CD4-positive, alpha-beta T cell (primary cell): ENCODE data around the gene PPP1R27. TPM values are rescaled to one million over a fixed set of nuclear protein-coding genes. Genes with fewer than 3 reads are reported as not detected.

ENCODE experiments used
- ATAC-seq: fragments of 200-7000 bp; cut with Tn5 transposase; one replicate; pipeline ENCODE4 v1.10.0; 2022; ENCODE audit warnings: mild to moderate bottlenecking; ENCODE audit not compliant: poor library complexity
- CTCF ChIA-PET: fragments of 350-600 bp; sonication (Branson Sonifier 250); formaldehyde crosslinking; loops from one replicate; lab custom pipeline; 2021; ENCODE audit warnings: antibody characterized with exemption, inconsistent platforms; lab: Charles Lee
- POLR2A ChIA-PET: fragments of 350-600 bp; sonication (Branson Sonifier 250); formaldehyde crosslinking; loops from one replicate; lab custom pipeline; 2021; ENCODE audit warnings: antibody characterized with exemption, inconsistent platforms; lab: Charles Lee
- DNase-seq, 14 experiments: peaks; one replicate each; pipeline ENCODE4 v3.0.0-alpha.2; 2013 to 2020; ENCODE audit warnings: mixed read lengths in 2 of 14
- H3K27ac ChIP-seq, 2 donors: one replicate each; pipeline versions ENCODE4 v1.5.1 to v1.7.0; 2013; ENCODE audit warnings: low read length in 2 of 2, low read depth in 1 of 2, mild to moderate bottlenecking in 1 of 2
- H3K27me3 ChIP-seq, 2 experiments: 1 replicate in 1 of 2; 2 replicates in 1 of 2; pipeline versions ENCODE4 v1.6.1 to v1.7.0; 2013; ENCODE audit warnings: low read length in 2 of 2, control low read depth in 1 of 2, mild to moderate bottlenecking in 1 of 2, moderate library complexity in 1 of 2; ENCODE audit not compliant: insufficient read depth in 2 of 2, control insufficient read depth in 1 of 2
- H3K36me3 ChIP-seq: one replicate; pipeline ENCODE4 v1.6.1; 2013; ENCODE audit warnings: low read length, control low read depth; ENCODE audit not compliant: insufficient read depth
- H3K4me1 ChIP-seq: one replicate; pipeline ENCODE4 v1.6.1; 2013; ENCODE audit warnings: low read length, control low read depth; ENCODE audit not compliant: insufficient read depth
- H3K4me3 ChIP-seq: one replicate; pipeline ENCODE4 v1.5.1; 2013; ENCODE audit warnings: mild to moderate bottlenecking, low read length, moderate library complexity
- H3K9me3 ChIP-seq, 2 experiments: 1 replicate in 1 of 2; 2 replicates in 1 of 2; pipeline versions ENCODE4 v1.6.1 to v1.7.0; 2013; ENCODE audit warnings: low read length in 2 of 2, mild to moderate bottlenecking in 2 of 2, control low read depth in 1 of 2, moderate library complexity in 1 of 2; ENCODE audit not compliant: control insufficient read depth in 1 of 2, insufficient read depth in 1 of 2
- H3K27ac Mint-ChIP-seq: one replicate; pipeline ENCODE4 v1.8.0; 2020; ENCODE audit warnings: mixed read lengths
- H3K27me3 Mint-ChIP-seq: one replicate; pipeline ENCODE4 v1.8.0; 2021; ENCODE audit warnings: mixed read lengths
- H3K36me3 Mint-ChIP-seq: one replicate; pipeline ENCODE4 v1.8.0; 2021; ENCODE audit warnings: low read depth, mixed read lengths
- H3K4me1 Mint-ChIP-seq: one replicate; pipeline ENCODE4 v1.8.0; 2021; ENCODE audit warnings: low read depth, mixed read lengths
- H3K4me3 Mint-ChIP-seq: one replicate; pipeline ENCODE4 v1.8.0; 2020; ENCODE audit warnings: mild to moderate bottlenecking, mixed read lengths
- H3K9me3 Mint-ChIP-seq: one replicate; pipeline ENCODE4 v1.8.0; 2020; ENCODE audit warnings: mixed read lengths
- CTCF ChIP-seq: fragments of 200-600 bp; IDR thresholded peaks from one replicate; pipeline ENCODE4 v1.8.0; 2022; ENCODE audit warnings: antibody characterized with exemption, mild to moderate bottlenecking
- intact Hi-C, 2 experiments: fragments of 100-400 bp; cut with DNase I in 1 of 2; cut with micrococcal nuclease in 1 of 2; formaldehyde crosslinking; loops; one replicate each; pipeline versions ENCODE4 v1.15.1 to v1.9.0; 2023 to 2025; cut with DNase I, micrococcal nuclease
- total RNA-seq, 174 experiments: library from RNA in 2 of 174; stranded (reverse) in 2 of 174; gene quantifications; one replicate each; pipeline ENCODE4 v1.2.3 and lab custom pipeline; 2021 to 2026

PPP1R27 gene
- total RNA-seq, 2 experiments from 2014 or later = not detected

- no peaks in the 10 kb centered on the region for H3K27me3 Mint-ChIP-seq
- peak overlapping the region; percentile 78 for H3K4me3 ChIP-seq
- peaks cover 33% of the 10 kb centered on the region for H3K36me3 Mint-ChIP-seq
- H3K4me1 ChIP-seq = peaks cover 54% of the 10 kb centered on the region
- peaks cover 54% of the 10 kb centered on the region for H3K36me3 ChIP-seq
- ChIA-PET CTCF (no interaction called here), POLR2A (interaction anchor here (1.0 to 1.6 kb wide), 3 partner anchors 11 to 156 kb away, joined by 3 to 7 read pairs (median 3); partner anchors contain the start of genes MCRIP1 and MRPL12)
- ATAC-seq (no peak), DNase-seq (peak in 1 of 14 experiments; percentile 38)
- intact Hi-C loops = loop anchor here in 1 of 2 experiments (5.0 kb wide), 1 partner anchor 177 kb away; the partner anchor contains the start of genes ARL16 and HGS
- peak overlapping the region; percentile 87 for H3K4me3 Mint-ChIP-seq
- H3K9me3 Mint-ChIP-seq = no peaks in the 10 kb centered on the region
- peak overlapping the region; percentile 72 for H3K27ac Mint-ChIP-seq
- H3K27ac ChIP-seq = peak overlapping the region in 1 of 2 donors; percentile 56
- no peak for TF ChIP-seq CTCF
- no peaks in the 10 kb centered on the region for H3K9me3 ChIP-seq
- H3K27me3 ChIP-seq = no peaks in the 10 kb centered on the region
- peaks cover 29% of the 10 kb centered on the region for H3K4me1 Mint-ChIP-seq
These were observed 24.4 kb upstream of the PPP1R27 start for GRCh38 chr17:81858967-81859905.

DNA sequence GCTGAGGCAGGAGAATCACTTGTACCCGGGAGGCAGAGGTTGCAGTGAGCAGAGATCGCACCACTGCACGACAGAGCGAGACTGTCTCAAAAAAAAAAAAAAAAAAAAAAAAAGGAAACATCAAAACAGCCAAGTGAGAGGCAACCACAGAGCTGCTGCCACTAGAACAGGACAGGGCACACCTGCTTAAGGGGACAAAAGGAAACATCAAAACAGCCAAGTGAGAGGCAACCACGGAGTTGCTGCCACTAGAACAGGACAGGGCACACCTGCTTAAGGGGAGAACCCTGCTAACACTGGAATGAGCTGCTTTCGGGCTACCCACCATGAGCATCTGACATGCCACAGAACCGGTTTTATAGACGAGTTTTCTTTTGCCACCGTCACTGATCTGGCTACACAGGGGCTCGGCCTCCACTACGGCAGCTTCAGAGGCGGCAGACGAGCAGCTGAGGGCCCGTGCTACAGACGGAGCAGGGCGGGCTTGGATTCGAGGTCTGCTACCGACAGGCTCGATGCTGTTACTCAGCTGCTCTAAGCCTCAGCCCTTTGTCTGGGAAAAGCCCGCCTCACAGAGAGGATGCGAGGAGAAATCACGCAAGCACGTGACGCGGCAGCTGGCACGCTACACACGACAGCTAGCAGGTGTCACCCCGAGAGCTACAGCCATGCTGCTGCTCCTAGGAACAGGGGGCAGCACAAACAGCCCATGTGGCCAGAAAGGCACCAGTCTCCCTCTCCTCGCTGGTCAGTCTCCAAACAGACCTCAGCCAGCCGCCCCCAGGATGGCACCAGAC is 23.5 kb upstream of the PPP1R27 start:
- H3K27ac ChIP-seq = no peak overlapping the region
- ChIA-PET POLR2A (interaction anchor here (0.6 to 1.6 kb wide), 2 partner anchors 14 to 155 kb away, joined by 3 read pairs; partner anchors contain the start of gene MRPL12), CTCF (no interaction called here)
- no peak for TF ChIP-seq CTCF
- intact Hi-C loops = loop anchor here in 1 of 2 experiments (5.0 kb wide), 1 partner anchor 176 kb away; the partner anchor contains the start of genes ARL16 and HGS
- no peaks in the 10 kb centered on the region for H3K9me3 Mint-ChIP-seq
- H3K4me1 Mint-ChIP-seq = peaks cover 27% of the 10 kb centered on the region
- H3K36me3 Mint-ChIP-seq = peaks cover 41% of the 10 kb centered on the region
- no peak for ATAC-seq
- no peak overlapping the region for H3K27ac Mint-ChIP-seq
- peaks cover 50% of the 10 kb centered on the region for H3K4me1 ChIP-seq
- H3K4me3 Mint-ChIP-seq = peak overlapping the region; percentile 34
- H3K9me3 ChIP-seq = no peaks in the 10 kb centered on the region
- no peak overlapping the region for H3K4me3 ChIP-seq
- peaks cover 55% of the 10 kb centered on the region for H3K36me3 ChIP-seq
- no peaks in the 10 kb centered on the region for H3K27me3 ChIP-seq
- no peaks in the 10 kb centered on the region for H3K27me3 Mint-ChIP-seq
- DNase-seq = peak in 1 of 14 experiments; percentile 46
